BLaER1 treated with 17β-estradiol and CSF1 and Interleukin-3, amounts not matched to agents 10 nM and 100 nM (cell line): ENCODE results near the gene MRPL4.
A peak's percentile ranks its signal among the peaks of the same experiment; 100 is the strongest.

Source experiments
- H3K27ac ChIP-seq, 11 experiments: shearing (Covaris generic); formaldehyde crosslinking; 2 replicates each; pipeline ENCODE4 v1.8.1; 2022
- H3K27me3 ChIP-seq, 11 experiments: shearing (Covaris generic); formaldehyde crosslinking; 2 replicates each; pipeline ENCODE4 v1.8.1; 2022
- H3K36me3 ChIP-seq, 11 experiments: shearing (Covaris generic); formaldehyde crosslinking; 2 replicates each; pipeline ENCODE4 v1.8.1; 2022
- H3K4me1 ChIP-seq, 10 experiments: shearing (Covaris generic); formaldehyde crosslinking; 2 replicates each; pipeline ENCODE4 v1.8.1; 2022
- H3K4me2 ChIP-seq, 11 experiments: shearing (Covaris generic); formaldehyde crosslinking; 2 replicates each; pipeline ENCODE4 v1.8.1; 2022
- H3K4me3 ChIP-seq, 10 experiments: shearing (Covaris generic); formaldehyde crosslinking; 2 replicates each; pipeline ENCODE4 v1.8.1; 2022
- H3K9ac ChIP-seq, 11 experiments: shearing (Covaris generic); formaldehyde crosslinking; 2 replicates each; pipeline ENCODE4 v1.8.1; 2022
- H3K9me3 ChIP-seq, 11 experiments: shearing (Covaris generic); formaldehyde crosslinking; replicated peaks in 1 of 11; 2 replicates each; pipeline ENCODE4 v1.8.1; 2022
- H4K20me1 ChIP-seq, 11 experiments: shearing (Covaris generic); formaldehyde crosslinking; 2 replicates each; pipeline ENCODE4 v1.8.1; 2022
- Cebpa-rat ChIP-seq, 11 experiments: shearing (Covaris generic); IDR thresholded peaks; 2 replicates each; pipeline ENCODE4 v1.8.1; 2022

The MRPL4 gene

DNA sequence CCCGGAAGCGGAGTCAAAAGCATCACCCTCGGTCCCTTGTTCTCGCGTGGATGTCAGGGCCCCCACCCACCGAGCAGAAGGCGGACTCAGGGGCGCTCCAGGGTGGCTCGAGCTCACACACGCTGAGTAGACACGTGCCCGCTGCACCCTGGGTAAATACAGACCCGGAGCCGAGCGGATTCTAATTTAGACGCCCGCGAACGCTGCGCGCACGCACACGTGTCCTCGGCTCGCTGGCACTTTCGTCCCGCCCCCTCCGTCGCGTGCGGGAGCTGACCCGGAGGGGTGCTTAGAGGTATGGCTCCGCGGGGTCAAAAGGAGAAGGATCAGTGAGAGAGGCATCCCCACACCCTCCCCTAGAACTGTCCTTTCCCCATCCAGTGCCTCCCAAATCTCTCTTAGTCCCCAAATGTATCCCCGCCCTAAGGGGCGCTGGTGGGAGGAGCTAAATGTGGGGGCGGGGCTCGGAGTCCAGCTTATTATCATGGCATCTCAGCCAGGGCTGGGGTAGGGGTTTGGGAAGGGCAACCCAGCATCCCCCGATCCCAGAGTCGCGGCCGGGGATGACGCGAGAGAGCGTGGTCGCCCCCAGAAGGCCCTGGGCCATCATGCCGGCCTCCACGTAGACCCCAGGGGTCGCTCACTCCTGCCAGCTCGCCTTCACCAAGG is 37.3 kb downstream of the MRPL4 start:
- H3K4me1 ChIP-seq: peaks cover 80 to 100% (median 89%) of the 10 kb centered on the region in 10 experiments
- H3K36me3 ChIP-seq: peaks cover 15 to 21% (median 18%) of the 10 kb centered on the region in 11 experiments
- no peak overlapping the region for H3K27ac ChIP-seq
- peaks cover 69 to 82% (median 78%) of the 10 kb centered on the region in 11 experiments for H3K27me3 ChIP-seq
- H3K9me3 ChIP-seq: peaks cover 0 to 21% (median 4%) of the 10 kb centered on the region in 11 experiments; a peak in 8 of 22 replicates
- peak overlapping the region; percentile 83 to 96 (median 88) for H3K4me2 ChIP-seq
- peak overlapping the region in 4 of 11 experiments; percentile 12 to 30 (median 24); a peak in 3 of 22 replicates for H3K9ac ChIP-seq
- H4K20me1 ChIP-seq: peaks cover 23 to 77% (median 35%) of the 10 kb centered on the region in 11 experiments
- H3K4me3 ChIP-seq: peak overlapping the region; percentile 38 to 67 (median 52)
- no peak for TF ChIP-seq Cebpa-rat (IDR thresholded peaks at IDR 0.05)

DNA sequence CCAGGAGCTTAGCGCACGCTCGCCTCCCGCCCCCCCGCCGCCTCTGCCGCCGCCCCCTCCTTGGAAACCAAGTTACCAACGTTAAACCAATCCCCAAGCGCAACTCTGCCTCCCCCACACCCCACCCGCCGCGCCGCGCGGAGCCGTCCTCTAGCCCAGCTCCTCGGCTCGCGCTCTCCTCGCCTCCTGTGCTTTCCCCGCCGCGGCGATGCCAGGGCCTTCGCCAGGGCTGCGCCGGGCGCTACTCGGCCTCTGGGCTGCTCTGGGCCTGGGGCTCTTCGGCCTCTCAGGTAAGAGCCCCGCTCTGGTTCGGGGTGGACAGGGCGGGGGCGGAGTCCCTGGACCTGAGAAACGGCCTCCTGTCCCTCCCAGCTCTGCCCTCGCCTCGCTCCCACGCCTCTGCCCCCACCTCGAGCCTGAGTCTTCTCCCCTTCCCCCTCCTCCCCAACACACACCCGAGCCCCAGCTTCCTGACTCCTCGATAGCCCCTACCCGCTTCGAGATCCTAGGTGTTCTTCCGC is 37.9 kb downstream of the MRPL4 start, which contains the start of gene ICAM5:
Gene ICAM5, plus strand, starts transcription at position 117 of the 521 bp plus-strand sequence. Its CDS starts 92 bp downstream, at position 209.
- TF ChIP-seq Cebpa-rat (IDR thresholded peaks at IDR 0.05): no peak
- peaks cover 79 to 100% (median 87%) of the 10 kb centered on the region in 10 experiments for H3K4me1 ChIP-seq
- peak within 1 kb of the TSS; percentile 39 to 67 (median 53) for H3K4me3 ChIP-seq
- H3K9me3 ChIP-seq: peaks cover 0 to 21% (median 4%) of the 10 kb centered on the region in 11 experiments; a peak in 8 of 22 replicates
- peaks cover 17 to 74% (median 33%) of the 10 kb centered on the region in 11 experiments for H4K20me1 ChIP-seq
- no peak within 1 kb of the TSS for H3K27ac ChIP-seq
- peak within 1 kb of the TSS in 5 of 11 experiments; percentile 12 to 39 (median 29); a peak in 4 of 22 replicates for H3K9ac ChIP-seq
- H3K4me2 ChIP-seq: peak within 1 kb of the TSS; percentile 83 to 96 (median 88)
- H3K27me3 ChIP-seq: peaks cover 75 to 87% (median 84%) of the 10 kb centered on the region in 11 experiments
- peaks cover 9 to 15% (median 12%) of the 10 kb centered on the region in 11 experiments for H3K36me3 ChIP-seq

DNA sequence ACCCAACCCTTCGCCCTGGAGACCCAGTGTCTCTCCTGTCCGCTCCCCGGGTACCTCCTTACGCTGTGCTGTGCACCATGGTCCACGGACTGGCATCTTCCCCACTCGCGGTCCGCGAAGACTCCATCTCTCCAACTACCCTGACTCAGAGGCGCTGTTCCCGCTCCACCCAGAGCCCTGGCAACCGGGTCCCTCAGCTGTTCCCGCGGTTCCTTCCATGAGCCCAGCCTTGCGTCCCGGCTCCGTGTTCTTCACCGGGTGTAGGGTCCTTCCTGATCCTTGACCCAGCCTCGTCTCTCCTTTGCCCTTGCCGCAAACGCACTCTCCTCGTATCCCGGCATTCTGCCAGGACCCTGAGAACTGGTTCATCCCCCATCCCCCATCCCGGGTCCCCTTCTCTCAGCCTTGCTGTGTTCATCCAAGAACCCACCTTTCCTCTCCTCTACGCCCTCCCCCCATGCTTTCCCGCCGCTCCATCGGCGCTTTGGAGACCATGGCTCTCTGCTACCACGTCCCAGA is 38.4 kb downstream of the MRPL4 start:
- H3K9ac ChIP-seq: peak overlapping the region in 1 of 11 experiments; percentile 39; a peak in 1 of 22 replicates

DNA sequence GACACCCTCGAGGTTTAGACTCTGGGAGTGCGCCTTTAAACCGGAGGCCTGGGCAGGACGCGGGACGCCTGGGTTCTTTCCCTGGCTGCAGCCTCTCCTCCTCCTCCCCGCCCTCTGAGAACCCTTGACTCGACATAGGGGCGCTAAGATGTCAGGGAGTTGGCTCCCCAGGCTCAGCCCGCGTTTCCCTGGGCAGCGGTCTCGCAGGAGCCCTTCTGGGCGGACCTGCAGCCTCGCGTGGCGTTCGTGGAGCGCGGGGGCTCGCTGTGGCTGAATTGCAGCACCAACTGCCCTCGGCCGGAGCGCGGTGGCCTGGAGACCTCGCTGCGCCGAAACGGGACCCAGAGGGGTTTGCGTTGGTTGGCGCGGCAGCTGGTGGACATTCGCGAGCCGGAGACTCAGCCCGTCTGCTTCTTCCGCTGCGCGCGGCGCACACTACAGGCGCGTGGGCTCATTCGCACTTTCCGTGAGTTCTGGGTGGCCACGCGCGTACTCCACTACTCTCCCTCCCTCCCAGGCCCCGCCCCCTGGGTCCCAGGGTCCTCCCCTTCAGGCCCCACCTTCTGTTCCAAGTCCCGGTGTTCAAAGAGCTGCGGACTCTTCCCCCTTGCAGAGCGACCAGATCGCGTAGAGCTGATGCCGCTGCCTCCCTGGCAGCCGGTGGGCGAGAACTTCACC is 39.0 kb downstream of the MRPL4 start:
- H3K4me3 ChIP-seq: peak overlapping the region; percentile 39 to 67 (median 53)
- H3K36me3 ChIP-seq: peaks cover 0 to 4% (median 1%) of the 10 kb centered on the region in 11 experiments; a peak in 12 of 22 replicates
- H3K4me2 ChIP-seq: peak overlapping the region; percentile 83 to 96 (median 88)
- no peak for TF ChIP-seq Cebpa-rat (IDR thresholded peaks at IDR 0.05)
- H3K9me3 ChIP-seq: peaks cover 0 to 21% (median 4%) of the 10 kb centered on the region in 11 experiments; a peak in 8 of 22 replicates
- peaks cover 86 to 99% (median 95%) of the 10 kb centered on the region in 11 experiments for H3K27me3 ChIP-seq
- H4K20me1 ChIP-seq: peaks cover 5 to 72% (median 36%) of the 10 kb centered on the region in 11 experiments
- peak overlapping the region in 6 of 11 experiments; percentile 17 to 57 (median 36); a peak in 9 of 22 replicates for H3K9ac ChIP-seq
- H3K4me1 ChIP-seq: peaks cover 79 to 100% (median 89%) of the 10 kb centered on the region in 10 experiments
- no peak overlapping the region for H3K27ac ChIP-seq

More for the DNA sequence above, 38.4 kb downstream of the MRPL4 start:
- peaks cover 4 to 10% (median 7%) of the 10 kb centered on the region in 11 experiments for H3K36me3 ChIP-seq
- peaks cover 79 to 100% (median 89%) of the 10 kb centered on the region in 10 experiments for H3K4me1 ChIP-seq
- no peak overlapping the region for H3K27ac ChIP-seq
- peaks cover 11 to 69% (median 35%) of the 10 kb centered on the region in 11 experiments for H4K20me1 ChIP-seq
- TF ChIP-seq Cebpa-rat (IDR thresholded peaks at IDR 0.05): no peak
- peaks cover 80 to 93% (median 89%) of the 10 kb centered on the region in 11 experiments for H3K27me3 ChIP-seq
- H3K9me3 ChIP-seq: peaks cover 0 to 21% (median 4%) of the 10 kb centered on the region in 11 experiments; a peak in 8 of 22 replicates
- H3K4me3 ChIP-seq: peak overlapping the region; percentile 39 to 67 (median 53); a peak in 18 of 20 replicates
- H3K4me2 ChIP-seq: peak overlapping the region; percentile 83 to 96 (median 88)

DNA sequence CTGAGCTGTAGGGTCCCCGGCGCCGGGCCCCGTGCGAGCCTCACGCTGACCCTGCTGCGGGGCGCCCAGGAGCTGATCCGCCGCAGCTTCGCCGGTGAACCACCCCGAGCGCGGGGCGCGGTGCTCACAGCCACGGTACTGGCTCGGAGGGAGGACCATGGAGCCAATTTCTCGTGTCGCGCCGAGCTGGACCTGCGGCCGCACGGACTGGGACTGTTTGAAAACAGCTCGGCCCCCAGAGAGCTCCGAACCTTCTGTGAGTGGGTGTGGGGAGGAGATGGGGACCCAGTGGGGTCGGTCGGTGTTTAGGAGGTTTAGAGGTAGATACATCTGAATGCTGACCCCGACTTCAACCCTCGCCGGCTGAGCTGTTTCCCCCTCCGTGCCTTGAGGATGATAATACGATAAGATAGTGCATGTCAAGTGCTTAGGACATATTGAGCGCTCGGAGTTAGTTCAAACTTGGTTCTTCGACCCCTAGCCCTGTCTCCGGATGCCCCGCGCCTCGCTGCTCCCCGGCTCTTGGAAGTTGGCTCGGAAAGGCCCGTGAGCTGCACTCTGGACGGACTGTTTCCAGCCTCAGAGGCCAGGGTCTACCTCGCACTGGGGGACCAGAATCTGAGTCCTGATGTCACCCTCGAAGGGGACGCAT is 39.7 kb downstream of the MRPL4 start:
- Histone ChIP-seq H3K9me3 (peaks cover 0 to 21% (median 4%) of the 10 kb centered on the region in 11 experiments; a peak in 8 of 22 replicates), H3K4me2 (peak overlapping the region; percentile 83 to 96 (median 88)), H3K9ac (peak overlapping the region in 6 of 11 experiments; percentile 4 to 57 (median 34); a peak in 10 of 22 replicates), H4K20me1 (peaks cover 0 to 75% (median 36%) of the 10 kb centered on the region in 11 experiments; a peak in 20 of 22 replicates), H3K4me3 (peak overlapping the region; percentile 39 to 67 (median 53)), H3K27me3 (peaks cover 93 to 100% (median 100%) of the 10 kb centered on the region in 11 experiments), H3K36me3 (no peaks in the 10 kb centered on the region), H3K27ac (no peak overlapping the region), H3K4me1 (peaks cover 78 to 97% (median 86%) of the 10 kb centered on the region in 10 experiments)
- TF ChIP-seq Cebpa-rat (IDR thresholded peaks at IDR 0.05): no peak

DNA sequence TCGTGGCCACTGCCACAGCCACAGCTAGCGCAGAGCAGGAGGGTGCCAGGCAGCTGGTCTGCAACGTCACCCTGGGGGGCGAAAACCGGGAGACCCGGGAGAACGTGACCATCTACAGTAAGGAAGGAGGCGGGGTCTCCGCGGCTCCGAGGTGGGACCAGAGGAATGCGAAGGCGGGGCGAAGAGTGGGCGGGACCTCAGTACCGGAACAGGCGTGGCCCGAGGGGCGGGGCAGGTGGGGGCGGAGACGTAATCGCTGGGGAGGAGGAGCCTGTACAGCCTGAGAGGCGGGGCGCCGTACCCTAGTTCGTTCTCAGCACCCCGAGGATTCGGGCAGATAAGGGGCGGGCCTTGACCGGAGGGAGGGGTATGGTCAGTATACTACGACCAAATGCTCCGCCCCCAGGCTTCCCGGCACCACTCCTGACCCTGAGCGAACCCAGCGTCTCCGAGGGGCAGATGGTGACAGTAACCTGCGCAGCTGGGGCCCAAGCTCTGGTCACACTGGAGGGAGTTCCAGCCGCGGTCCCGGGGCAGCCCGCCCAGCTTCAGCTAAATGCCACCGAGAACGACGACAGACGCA is 40.3 kb downstream of the MRPL4 start:
- peak overlapping the region; percentile 83 to 96 (median 88) for H3K4me2 ChIP-seq
- H3K4me1 ChIP-seq: peaks cover 72 to 91% (median 80%) of the 10 kb centered on the region in 10 experiments
- peaks cover 0 to 75% (median 36%) of the 10 kb centered on the region in 11 experiments; a peak in 20 of 22 replicates for H4K20me1 ChIP-seq
- H3K9me3 ChIP-seq: peaks cover 0 to 21% (median 4%) of the 10 kb centered on the region in 11 experiments; a peak in 8 of 22 replicates
- peaks cover 99 to 100% (median 100%) of the 10 kb centered on the region in 11 experiments for H3K27me3 ChIP-seq
- no peaks in the 10 kb centered on the region for H3K36me3 ChIP-seq
- TF ChIP-seq Cebpa-rat (IDR thresholded peaks at IDR 0.05): no peak
- H3K4me3 ChIP-seq: peak overlapping the region; percentile 39 to 67 (median 53)
- H3K27ac ChIP-seq: no peak overlapping the region
- peak overlapping the region in 4 of 11 experiments; percentile 4 to 48 (median 22); a peak in 2 of 22 replicates for H3K9ac ChIP-seq

DNA sequence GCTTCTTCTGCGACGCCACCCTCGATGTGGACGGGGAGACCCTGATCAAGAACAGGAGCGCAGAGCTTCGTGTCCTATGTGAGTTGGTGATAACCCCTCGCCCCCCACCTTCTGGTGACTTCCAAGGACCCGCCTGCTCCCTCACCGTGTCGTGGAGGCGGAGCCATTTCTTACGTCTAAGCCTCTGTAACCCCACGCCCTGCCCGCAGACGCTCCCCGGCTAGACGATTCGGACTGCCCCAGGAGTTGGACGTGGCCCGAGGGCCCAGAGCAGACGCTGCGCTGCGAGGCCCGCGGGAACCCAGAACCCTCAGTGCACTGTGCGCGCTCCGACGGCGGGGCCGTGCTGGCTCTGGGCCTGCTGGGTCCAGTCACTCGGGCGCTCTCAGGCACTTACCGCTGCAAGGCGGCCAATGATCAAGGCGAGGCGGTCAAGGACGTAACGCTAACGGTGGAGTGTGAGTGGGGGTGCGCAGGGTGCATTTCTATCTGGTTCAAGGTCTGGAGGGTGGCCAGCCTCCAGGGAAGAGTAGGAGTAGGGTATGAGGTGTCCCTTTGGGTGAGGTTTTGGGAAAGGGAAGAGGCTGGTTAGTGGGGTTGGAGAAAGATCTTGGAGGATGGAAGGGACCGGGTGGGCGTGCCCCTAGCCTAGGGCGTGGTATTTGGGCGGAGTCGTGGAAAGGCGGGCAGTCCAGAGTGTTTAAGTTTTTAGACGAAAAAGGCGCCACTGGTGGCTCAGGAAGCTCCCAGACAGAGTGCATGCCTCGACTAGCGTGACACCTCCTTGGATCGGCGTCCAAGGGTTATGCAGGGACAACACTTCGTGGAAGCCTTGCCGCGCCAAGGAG is 41.0 kb downstream of the MRPL4 start:
- Histone ChIP-seq H4K20me1 (peaks cover 0 to 68% (median 36%) of the 10 kb centered on the region in 11 experiments; a peak in 20 of 22 replicates), H3K9me3 (peaks cover 0 to 21% (median 4%) of the 10 kb centered on the region in 11 experiments; a peak in 8 of 22 replicates), H3K4me3 (peak overlapping the region; percentile 39 to 67 (median 53)), H3K36me3 (no peaks in the 10 kb centered on the region), H3K27ac (no peak overlapping the region), H3K27me3 (peaks cover 95 to 100% (median 100%) of the 10 kb centered on the region in 11 experiments), H3K4me2 (peak overlapping the region; percentile 83 to 96 (median 88)), H3K9ac (0 out of 22 replicates have a peak overlapping the region, but pooled peaks of 2 of the 11 experiments have one; percentile 14 to 22), H3K4me1 (peaks cover 64 to 84% (median 73%) of the 10 kb centered on the region in 10 experiments)
- no peak for TF ChIP-seq Cebpa-rat (IDR thresholded peaks at IDR 0.05)
